ENCODE results near the gene NOSTRIN.
A peak's percentile ranks its signal among the peaks of the same experiment; 100 is the strongest.

NOSTRIN gene

GRCh38 chr2:168793596-168793995, 8.8 kb upstream of the NOSTRIN start:
- H3K27ac ChIP-seq: no peak overlapping the region
- TF ChIP-seq, protein P1, sequence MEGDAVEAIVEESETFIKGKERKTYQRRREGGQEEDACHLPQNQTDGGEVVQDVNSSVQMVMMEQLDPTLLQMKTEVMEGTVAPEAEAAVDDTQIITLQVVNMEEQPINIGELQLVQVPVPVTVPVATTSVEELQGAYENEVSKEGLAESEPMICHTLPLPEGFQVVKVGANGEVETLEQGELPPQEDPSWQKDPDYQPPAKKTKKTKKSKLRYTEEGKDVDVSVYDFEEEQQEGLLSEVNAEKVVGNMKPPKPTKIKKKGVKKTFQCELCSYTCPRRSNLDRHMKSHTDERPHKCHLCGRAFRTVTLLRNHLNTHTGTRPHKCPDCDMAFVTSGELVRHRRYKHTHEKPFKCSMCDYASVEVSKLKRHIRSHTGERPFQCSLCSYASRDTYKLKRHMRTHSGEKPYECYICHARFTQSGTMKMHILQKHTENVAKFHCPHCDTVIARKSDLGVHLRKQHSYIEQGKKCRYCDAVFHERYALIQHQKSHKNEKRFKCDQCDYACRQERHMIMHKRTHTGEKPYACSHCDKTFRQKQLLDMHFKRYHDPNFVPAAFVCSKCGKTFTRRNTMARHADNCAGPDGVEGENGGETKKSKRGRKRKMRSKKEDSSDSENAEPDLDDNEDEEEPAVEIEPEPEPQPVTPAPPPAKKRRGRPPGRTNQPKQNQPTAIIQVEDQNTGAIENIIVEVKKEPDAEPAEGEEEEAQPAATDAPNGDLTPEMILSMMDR (conservative IDR thresholded peaks at IDR 0.05): no peak

DNA sequence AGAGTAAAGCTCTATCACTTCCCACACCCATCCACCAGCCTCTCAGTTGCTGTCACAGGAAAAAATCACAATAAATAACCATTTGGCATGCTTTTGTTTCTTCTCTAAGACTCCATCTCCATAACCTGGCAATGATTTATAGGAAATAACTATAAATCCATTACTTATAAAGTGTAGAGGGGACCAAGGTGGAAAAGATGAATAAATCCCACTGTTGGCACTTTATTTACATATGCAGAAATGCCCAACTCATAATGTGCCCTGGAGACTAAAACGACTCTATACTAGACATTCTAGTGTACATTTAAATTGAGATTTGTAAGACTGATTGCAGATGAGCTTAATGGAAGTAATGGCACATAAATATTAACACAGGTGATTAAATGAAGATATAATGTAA, 7.5 kb upstream of the NOSTRIN start:
- H3K27ac ChIP-seq: no peak overlapping the region
- TF ChIP-seq, protein P1 (conservative IDR thresholded peaks at IDR 0.05): no peak

DNA sequence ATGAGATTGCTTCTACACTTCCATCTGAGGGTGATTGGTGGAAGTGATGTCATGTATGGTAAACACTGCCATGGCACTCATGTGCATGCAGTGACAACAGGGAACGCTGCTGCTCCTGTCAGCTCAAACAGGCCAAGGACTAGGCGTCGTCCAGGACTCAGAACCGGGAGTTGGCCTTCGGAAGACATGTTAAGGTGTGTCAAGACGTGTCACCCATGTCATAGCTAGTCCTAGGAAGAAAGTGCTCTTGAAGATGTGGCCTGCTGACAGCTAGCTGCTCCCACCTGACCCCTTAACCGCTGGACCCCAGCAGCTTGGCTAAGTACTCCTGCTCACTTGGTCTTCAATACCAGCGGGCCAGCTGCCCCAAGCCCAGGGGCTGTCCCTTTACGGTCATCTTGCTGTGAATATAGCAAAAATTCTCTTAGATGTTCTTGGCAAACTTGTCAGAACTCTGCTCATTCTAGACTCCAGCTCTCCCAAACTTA, 6.3 kb upstream of the NOSTRIN start:
- H3K27ac ChIP-seq: no peak overlapping the region
- TF ChIP-seq, protein P1 (conservative IDR thresholded peaks at IDR 0.05): no peak

GRCh38 chr2:168796583-168797285, 5.7 kb upstream of the NOSTRIN start:
- TF ChIP-seq, protein P1 (conservative IDR thresholded peaks at IDR 0.05): no peak
- no peak overlapping the region; the same call in 1 of the 2 replicates for H3K27ac ChIP-seq

- TF ChIP-seq, protein P1 (conservative IDR thresholded peaks at IDR 0.05): no peak
- peak overlapping the region; percentile 48; the same call in 1 of the 2 replicates for H3K27ac ChIP-seq
Observed at GRCh38 chr2:168797286-168797655, 5.2 kb upstream of the NOSTRIN start.

- TF ChIP-seq, protein P1 (conservative IDR thresholded peaks at IDR 0.05): no peak
- peak overlapping the region; percentile 48 for H3K27ac ChIP-seq
Observed at GRCh38 chr2:168798076-168798887, 4.2 kb upstream of the NOSTRIN start.

- H3K27ac ChIP-seq: peak overlapping the region; percentile 48
Observed at GRCh38 chr2:168798888-168799410, 3.5 kb upstream of the NOSTRIN start.

More at GRCh38 chr2:168798888-168799410, 3.5 kb upstream of the NOSTRIN start:
- TF ChIP-seq, protein P1 (conservative IDR thresholded peaks at IDR 0.05): no peak

Measured in VCaP (cell line).